ENCODE data around the gene CDH23. TPM values are rescaled to one million over a fixed set of nuclear protein-coding genes. Genes with fewer than 3 reads are reported as not detected.

CDH23 gene
- total and polyA plus RNA-seq, 7 donors = 1.00 to 3.8 (median 1.9) TPM

- ATAC-seq = no peak
- no peaks in the 10 kb centered on the region for H3K9me3 ChIP-seq
- DNase-seq = no peak
- TF ChIP-seq CTCF (IDR thresholded peaks at IDR 0.05) = no peak
- no peaks in the 10 kb centered on the region for H3K27me3 ChIP-seq (ENCODE audit: insufficient read depth in 3 of 3, low read length in 2 of 3)
- no peaks in the 10 kb centered on the region for H3K36me3 ChIP-seq (ENCODE audit: insufficient read depth in 1 of 2, low read depth in 1 of 2)
- H3K4me3 ChIP-seq = no peak overlapping the region
- no peaks in the 10 kb centered on the region for H3K4me1 ChIP-seq
- H3K27ac ChIP-seq = no peak overlapping the region
- intact Hi-C loops (cut with DNase I) = no loop called here
- WGBS, 3 donors = 86 to 98% (median 98%) methylated on average over 5 of the region's 5 CpGs
These were observed 239.9 kb downstream of the CDH23 start for GRCh38 chr10:71636588-71636987.

GRCh38 chr10:71637305-71637704 lies 240.6 kb downstream of the CDH23 start:
- no peaks in the 10 kb centered on the region for H3K4me1 ChIP-seq
- DNase-seq (no peak), ATAC-seq (no peak)
- no peaks in the 10 kb centered on the region for H3K27me3 ChIP-seq (ENCODE audit: insufficient read depth in 3 of 3, low read length in 2 of 3)
- H3K27ac ChIP-seq = no peak overlapping the region
- no peak for TF ChIP-seq CTCF (IDR thresholded peaks at IDR 0.05)
- no peaks in the 10 kb centered on the region for H3K36me3 ChIP-seq (ENCODE audit: insufficient read depth in 1 of 2, low read depth in 1 of 2)
- intact Hi-C loops (cut with DNase I) = no loop called here
- 93 to 95% (median 93%) methylated on average over 2 of the region's 2 CpGs for WGBS, 3 donors
- no peaks in the 10 kb centered on the region for H3K9me3 ChIP-seq
- H3K4me3 ChIP-seq = no peak overlapping the region

- intact Hi-C loops (cut with DNase I) = no loop called here
- Histone ChIP-seq H3K27ac (no peak overlapping the region), H3K27me3 (ENCODE audit: insufficient read depth in 3 of 3, low read length in 2 of 3) (no peaks in the 10 kb centered on the region), H3K4me3 (no peak overlapping the region), H3K36me3 (ENCODE audit: insufficient read depth in 1 of 2, low read depth in 1 of 2) (no peaks in the 10 kb centered on the region), H3K4me1 (no peaks in the 10 kb centered on the region), H3K9me3 (no peaks in the 10 kb centered on the region)
- TF ChIP-seq CTCF (IDR thresholded peaks at IDR 0.05) = no peak
- no peak for DNase-seq
- ATAC-seq = peak; percentile 19 to 51 (median 26)
- 54 to 62% (median 56%) methylated on average over 14 of the region's 14 CpGs for WGBS, 3 donors
These were observed 241.5 kb downstream of the CDH23 start for GRCh38 chr10:71638064-71638821.

- no peaks in the 10 kb centered on the region for H3K9me3 ChIP-seq
- intact Hi-C loops (cut with DNase I) = no loop called here
- no peaks in the 10 kb centered on the region for H3K27me3 ChIP-seq (ENCODE audit: insufficient read depth in 3 of 3, low read length in 2 of 3)
- no peak overlapping the region for H3K4me3 ChIP-seq
- WGBS, 3 donors = 39 to 42% (median 40%) methylated on average over 22 to 24 of the region's 24 CpGs
- H3K36me3 ChIP-seq (ENCODE audit: insufficient read depth in 1 of 2, low read depth in 1 of 2) = no peaks in the 10 kb centered on the region
- H3K4me1 ChIP-seq = no peaks in the 10 kb centered on the region
- TF ChIP-seq CTCF (IDR thresholded peaks at IDR 0.05) = no peak
- H3K27ac ChIP-seq = no peak overlapping the region
- no peak for DNase-seq
- ATAC-seq = peak; percentile 34 to 79 (median 52)
These were observed 242.4 kb downstream of the CDH23 start for GRCh38 chr10:71638822-71639719.

All from psoas muscle (tissue), 8 donors.